HUES48 (cell line): ENCODE measurements around the gene SLC6A5.
"Not testable (repeated sequence)": the region's sequence is repeated elsewhere in the genome, so short reads cannot be mapped to it uniquely, and the experiment has no call there.

ENCODE experiments used
- H3K27ac ChIP-seq: one replicate; pipeline ENCODE4 v1.7.0; 2013; ENCODE audit warnings: low read depth, low read length, inconsistent platforms
- H3K27me3 ChIP-seq: 2 replicates; pipeline ENCODE4 v1.6.1; 2013; ENCODE audit warnings: mild to moderate bottlenecking, low read length; ENCODE audit not compliant: control insufficient read depth, insufficient read depth
- H3K36me3 ChIP-seq: 2 replicates; pipeline ENCODE4 v1.6.1; 2013; ENCODE audit warnings: low read length; ENCODE audit not compliant: control insufficient read depth, insufficient read depth
- H3K4me1 ChIP-seq: 2 replicates; pipeline ENCODE4 v1.6.1; 2013; ENCODE audit warnings: mild to moderate bottlenecking, low read length; ENCODE audit not compliant: control insufficient read depth, insufficient read depth
- H3K4me3 ChIP-seq: 2 replicates; pipeline ENCODE4 v1.5.1; 2013; ENCODE audit warnings: mild to moderate bottlenecking, low read depth, low read length
- H3K9ac ChIP-seq: 2 replicates; pipeline ENCODE4 v1.6.1; 2013; ENCODE audit warnings: mild to moderate bottlenecking, low read depth, low read length, moderate library complexity
- H3K9me3 ChIP-seq: 2 replicates; pipeline ENCODE4 v1.6.1; 2013; ENCODE audit warnings: low read length; ENCODE audit not compliant: control insufficient read depth, insufficient read depth

The SLC6A5 gene

DNA sequence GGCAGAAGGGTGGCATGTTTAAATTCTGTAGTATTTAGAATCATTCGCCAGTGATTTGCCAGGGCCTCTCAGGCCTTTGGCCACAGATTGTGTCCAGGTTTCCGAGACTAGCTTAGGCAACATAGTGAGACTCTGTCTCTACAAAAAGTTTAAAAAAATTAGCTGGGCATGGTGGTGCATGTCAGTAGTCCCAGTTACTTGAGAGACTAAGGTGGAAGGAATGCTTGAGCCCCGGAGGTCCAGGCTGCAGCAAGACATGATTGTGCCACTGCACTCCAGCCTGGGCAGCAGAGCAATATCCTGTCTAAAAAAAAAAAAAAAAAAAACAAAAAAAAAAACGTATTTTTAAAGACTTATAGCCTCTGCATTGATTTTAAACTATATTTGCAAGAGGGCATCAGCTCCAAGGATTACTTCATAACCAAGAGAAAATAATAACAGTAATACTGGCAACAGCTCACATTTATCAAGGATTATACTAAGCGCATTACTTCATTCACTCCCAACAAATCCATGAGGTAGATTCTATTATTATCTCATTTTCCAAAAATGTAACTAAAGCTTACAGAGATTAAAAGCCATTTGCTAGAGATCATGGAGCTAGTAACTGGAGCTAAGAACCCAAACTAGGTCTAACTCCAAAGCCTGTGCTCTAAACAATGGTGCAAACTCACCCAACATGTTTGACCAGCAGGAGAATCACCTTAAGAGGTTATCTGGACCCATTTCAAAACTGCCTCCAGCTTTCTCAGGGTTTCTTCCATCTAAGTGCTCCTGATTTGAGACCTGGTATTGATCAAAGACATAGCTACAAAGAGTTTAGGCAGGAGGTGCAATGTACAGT is 32.6 kb upstream of the SLC6A5 start:
- Histone ChIP-seq H3K27me3 (no peaks in the 10 kb centered on the region), H3K9me3 (no peaks in the 10 kb centered on the region), H3K27ac (no peak overlapping the region), H3K36me3 (no peaks in the 10 kb centered on the region), H3K4me3 (no peak overlapping the region), H3K4me1 (no peaks in the 10 kb centered on the region), H3K9ac (no peak overlapping the region)

- not testable (repeated sequence) for H3K4me1 ChIP-seq, H3K27me3 ChIP-seq
These were observed 19.7 kb upstream of the SLC6A5 start for GRCh38 chr11:20579725-20580124.

DNA sequence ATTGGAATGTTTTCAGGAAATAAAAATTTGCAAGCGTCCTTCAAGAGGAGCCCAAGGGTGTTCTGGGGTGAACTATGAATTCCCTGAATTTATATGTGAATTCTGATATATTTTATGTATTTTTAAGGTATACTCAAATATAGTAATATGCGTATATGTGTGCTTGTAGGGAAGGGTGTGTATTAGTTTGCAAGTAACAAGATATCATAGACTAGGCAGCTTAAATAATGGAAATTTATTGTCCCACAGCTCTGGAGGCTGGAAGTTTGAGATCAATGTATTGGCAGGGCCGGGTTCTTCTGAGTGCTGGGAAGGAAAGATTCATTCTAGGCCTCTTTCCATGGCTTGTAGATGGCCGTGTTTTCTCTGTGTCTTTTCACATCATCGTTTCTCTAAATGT is 16.2 kb upstream of the SLC6A5 start:
- no peaks in the 10 kb centered on the region for H3K36me3 ChIP-seq
- no peak overlapping the region for H3K4me3 ChIP-seq
- H3K4me1 ChIP-seq = no peaks in the 10 kb centered on the region
- no peak overlapping the region for H3K27ac ChIP-seq
- no peaks in the 10 kb centered on the region for H3K9me3 ChIP-seq
- no peak overlapping the region for H3K9ac ChIP-seq
- no peaks in the 10 kb centered on the region for H3K27me3 ChIP-seq

More at GRCh38 chr11:20579725-20580124, 19.7 kb upstream of the SLC6A5 start:
- not testable (repeated sequence) for H3K36me3 ChIP-seq, H3K9me3 ChIP-seq, H3K9ac ChIP-seq, H3K27ac ChIP-seq, H3K4me3 ChIP-seq

DNA sequence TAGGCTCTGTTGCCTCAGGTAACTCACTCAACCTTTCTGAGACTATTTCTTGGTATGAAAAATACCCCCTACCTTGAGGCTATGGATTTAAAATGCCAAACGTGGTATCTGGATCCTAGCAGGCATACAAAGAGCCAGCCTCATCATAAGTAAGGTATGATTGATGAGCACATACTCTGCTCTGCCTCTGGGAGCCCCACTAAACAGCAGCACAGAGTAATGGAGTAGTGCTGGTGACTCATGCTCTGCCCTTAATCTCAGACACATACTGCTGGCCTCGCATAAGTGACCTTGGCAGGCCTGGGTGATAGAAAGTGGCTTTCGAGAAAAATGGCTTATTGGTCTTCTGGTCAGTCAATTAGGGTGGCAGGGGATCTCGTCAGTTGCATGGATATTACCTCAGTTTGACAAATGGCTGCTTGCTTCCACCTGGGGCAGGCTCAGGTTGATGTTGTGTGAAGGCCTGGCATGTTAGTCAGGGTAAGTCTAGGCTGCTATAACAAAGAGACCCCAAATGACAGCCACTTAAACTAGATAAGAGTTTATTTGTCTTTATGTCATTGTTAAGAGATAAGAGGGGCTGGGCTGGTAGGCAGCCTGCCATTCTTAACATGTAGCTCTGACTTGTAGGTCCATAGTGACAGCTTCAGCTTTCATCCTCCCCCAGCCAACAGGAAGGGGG is 15.2 kb upstream of the SLC6A5 start:
- H3K27me3 ChIP-seq = no peaks in the 10 kb centered on the region
- no peak overlapping the region for H3K27ac ChIP-seq
- no peaks in the 10 kb centered on the region for H3K36me3 ChIP-seq
- H3K4me3 ChIP-seq = no peak overlapping the region
- H3K4me1 ChIP-seq = no peaks in the 10 kb centered on the region
- no peak overlapping the region for H3K9ac ChIP-seq
- no peaks in the 10 kb centered on the region for H3K9me3 ChIP-seq

- Histone ChIP-seq H3K9me3 (no peaks in the 10 kb centered on the region), H3K9ac (no peak overlapping the region), H3K27me3 (peaks cover 22% of the 10 kb centered on the region)
These were observed 9.6 kb upstream of the SLC6A5 start for GRCh38 chr11:20589796-20590195.

DNA sequence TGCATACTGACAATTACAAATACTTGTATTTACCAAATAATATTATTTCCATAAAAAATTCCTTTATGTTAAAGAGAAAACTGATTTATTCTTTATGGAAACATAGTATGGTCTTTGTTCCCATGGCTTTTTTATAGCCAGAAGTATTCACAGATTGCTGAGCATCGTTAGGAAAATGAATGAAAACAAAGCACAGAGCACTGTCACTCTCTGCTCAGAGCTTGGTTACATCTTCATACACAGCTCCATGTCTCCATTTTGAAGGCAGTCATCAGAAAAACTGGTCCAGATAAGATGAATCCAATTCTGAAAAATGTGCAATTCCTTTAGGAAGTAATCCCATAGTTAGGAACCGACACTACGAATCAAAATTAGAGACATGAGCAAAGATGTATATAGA is 9.0 kb upstream of the SLC6A5 start:
- Histone ChIP-seq H3K9me3 (no peaks in the 10 kb centered on the region), H3K9ac (no peak overlapping the region), H3K4me3 (no peak overlapping the region), H3K4me1 (no peaks in the 10 kb centered on the region), H3K27me3 (peaks cover 27% of the 10 kb centered on the region), H3K27ac (no peak overlapping the region), H3K36me3 (no peaks in the 10 kb centered on the region)

More at GRCh38 chr11:20589796-20590195, 9.6 kb upstream of the SLC6A5 start:
- H3K36me3 ChIP-seq = no peaks in the 10 kb centered on the region
- no peaks in the 10 kb centered on the region for H3K4me1 ChIP-seq
- H3K27ac ChIP-seq = no peak overlapping the region
- H3K4me3 ChIP-seq = no peak overlapping the region

- H3K27ac ChIP-seq = no peak overlapping the region
- H3K9me3 ChIP-seq = no peaks in the 10 kb centered on the region
- H3K27me3 ChIP-seq = peaks cover 51% of the 10 kb centered on the region
- no peak overlapping the region for H3K9ac ChIP-seq
- no peaks in the 10 kb centered on the region for H3K36me3 ChIP-seq
- peaks cover 10% of the 10 kb centered on the region for H3K4me1 ChIP-seq
- no peak overlapping the region for H3K4me3 ChIP-seq
These were observed 6.7 kb upstream of the SLC6A5 start for GRCh38 chr11:20592741-20593140.

DNA sequence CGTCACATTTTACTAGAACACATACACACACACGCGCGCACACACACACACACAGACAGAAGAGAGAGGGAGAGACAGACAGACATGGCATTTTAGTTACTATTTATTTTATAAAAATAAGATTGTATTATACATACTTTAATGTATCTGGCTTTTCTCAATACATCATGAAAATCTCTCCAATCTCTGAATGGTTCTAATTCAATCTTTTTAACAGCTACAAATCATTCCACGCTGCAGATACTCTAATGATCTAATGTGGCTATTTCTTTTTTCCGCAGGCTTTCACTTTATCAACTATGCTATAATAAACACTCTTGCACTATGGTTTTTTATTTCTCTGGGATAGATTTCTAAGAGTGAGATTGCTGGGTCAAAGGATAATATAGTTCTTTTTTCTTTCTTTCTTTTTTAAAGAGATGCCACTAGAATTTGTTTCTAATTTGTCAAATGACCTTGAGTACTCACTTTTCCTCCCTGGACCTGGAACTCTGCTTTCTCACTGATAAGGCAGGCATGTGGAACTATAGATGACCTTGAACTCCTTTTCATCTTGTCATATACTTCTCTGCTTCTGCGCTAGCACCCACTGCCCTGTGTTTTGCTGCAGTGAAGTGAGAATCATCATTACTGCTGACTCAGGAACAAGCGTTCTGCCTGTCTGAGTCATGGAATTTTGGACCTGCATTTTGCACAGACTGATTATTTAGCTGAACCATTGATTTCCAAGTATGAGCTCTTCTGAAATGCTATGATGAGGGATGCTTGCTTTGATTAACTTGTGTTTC is 4.9 kb upstream of the SLC6A5 start:
- Histone ChIP-seq H3K27me3 (peaks cover 68% of the 10 kb centered on the region), H3K27ac (no peak overlapping the region), H3K36me3 (no peaks in the 10 kb centered on the region), H3K9ac (no peak overlapping the region), H3K4me1 (peaks cover 19% of the 10 kb centered on the region), H3K4me3 (no peak overlapping the region), H3K9me3 (no peaks in the 10 kb centered on the region)

- Histone ChIP-seq H3K4me3 (no peak overlapping the region), H3K9me3 (no peaks in the 10 kb centered on the region), H3K9ac (no peak overlapping the region), H3K27me3 (peaks cover 75% of the 10 kb centered on the region), H3K4me1 (peaks cover 21% of the 10 kb centered on the region), H3K27ac (no peak overlapping the region), H3K36me3 (no peaks in the 10 kb centered on the region)
These were observed 4.3 kb upstream of the SLC6A5 start for GRCh38 chr11:20595101-20595500.

DNA sequence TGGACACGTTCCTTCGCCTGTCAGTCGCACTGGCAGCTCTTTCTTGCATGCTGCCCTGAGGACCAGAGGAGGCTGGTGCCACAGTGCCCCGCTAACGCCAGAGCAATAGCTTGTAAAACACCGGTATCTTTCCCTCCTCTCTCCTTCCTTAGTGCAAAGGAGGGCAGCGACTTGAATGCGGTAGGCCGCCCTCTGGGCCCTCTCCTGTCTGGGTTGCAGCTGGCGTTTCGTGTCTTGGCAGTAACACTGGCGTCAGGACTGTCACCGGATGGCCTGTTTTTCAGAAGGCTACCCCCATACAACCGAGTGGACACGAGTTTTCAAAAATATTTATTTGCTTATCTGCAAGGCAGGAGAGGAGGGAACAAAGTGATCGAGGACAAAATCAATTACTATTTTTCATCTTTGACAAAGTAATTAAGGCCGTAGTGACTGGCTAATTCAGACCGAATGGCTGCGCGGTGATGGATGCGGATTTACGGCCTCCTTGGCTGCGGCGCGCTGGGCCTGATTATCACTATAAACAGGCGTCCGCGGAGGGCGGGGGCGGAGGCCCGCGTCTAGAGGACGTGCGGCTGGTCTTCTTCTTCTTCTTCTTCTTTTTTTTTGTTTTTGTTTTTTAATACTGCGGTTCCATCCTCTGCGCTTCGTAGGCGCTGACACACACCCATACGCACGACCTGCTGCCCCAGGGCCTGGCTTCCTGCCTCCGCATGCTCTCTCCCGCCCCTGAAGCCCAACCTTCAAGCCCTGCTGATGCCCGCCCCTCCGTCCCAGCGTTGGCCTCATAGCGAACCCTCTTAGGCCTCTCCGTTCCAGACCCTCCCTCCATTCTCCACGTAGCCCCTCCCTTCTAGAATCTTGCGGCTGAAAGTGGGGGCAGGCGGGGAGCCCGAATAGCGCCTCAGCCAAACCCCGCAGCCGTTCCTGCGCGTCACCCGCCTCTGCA is 2.9 kb upstream of the SLC6A5 start:
- Histone ChIP-seq H3K9me3 (no peaks in the 10 kb centered on the region), H3K4me1 (peaks cover 22% of the 10 kb centered on the region), H3K27ac (no peak overlapping the region), H3K9ac (no peak overlapping the region), H3K4me3 (peak overlapping the region; percentile 60), H3K27me3 (peaks cover 88% of the 10 kb centered on the region), H3K36me3 (no peaks in the 10 kb centered on the region)
